CD4-positive, alpha-beta memory T cell (primary cell): ENCODE results near the gene DSN1. TPM values are rescaled to one million over a fixed set of nuclear protein-coding genes. Genes with fewer than 3 reads are reported as not detected.

Source experiments
- CTCF ChIA-PET: fragments of 350-600 bp; sonication (Branson Sonifier 250); formaldehyde crosslinking; loops from one replicate; lab custom pipeline; 2021; ENCODE audit warnings: inconsistent platforms; ENCODE audit not compliant: partially characterized antibody; lab: Charles Lee
- POLR2A ChIA-PET: fragments of 350-600 bp; sonication (Branson Sonifier 250); formaldehyde crosslinking; loops from one replicate; lab custom pipeline; 2021; ENCODE audit not compliant: partially characterized antibody; lab: Charles Lee
- DNase-seq, 5 donors: peaks; one replicate each; pipeline versions ENCODE4 v3.0.0 to v3.0.0-alpha.2; 2020 to 2022; ENCODE audit warnings: mixed read lengths in 1 of 5
- H3K27ac ChIP-seq: one replicate; pipeline ENCODE4 v1.7.0; 2013; ENCODE audit warnings: low read depth, low read length
- H3K27me3 ChIP-seq: 2 replicates; pipeline ENCODE4 v1.7.0; 2013; ENCODE audit warnings: mild to moderate bottlenecking, low read length, moderate library complexity; ENCODE audit not compliant: insufficient read depth
- H3K36me3 ChIP-seq: 2 replicates; pipeline ENCODE4 v1.7.0; 2013; ENCODE audit warnings: mild to moderate bottlenecking, low read length, moderate library complexity; ENCODE audit not compliant: insufficient read depth
- H3K4me1 ChIP-seq: 2 replicates; pipeline ENCODE4 v1.7.0; 2013; ENCODE audit warnings: mild to moderate bottlenecking, low read length, moderate library complexity; ENCODE audit not compliant: insufficient read depth
- H3K4me3 ChIP-seq, 2 donors: one replicate each; pipeline ENCODE4 v1.7.0; 2013; ENCODE audit warnings: low read length in 2 of 2, mild to moderate bottlenecking in 1 of 2
- H3K9me3 ChIP-seq, 2 donors: one replicate each; pipeline ENCODE4 v1.7.0; 2013; ENCODE audit warnings: low read length in 2 of 2, control low read depth in 1 of 2; ENCODE audit not compliant: control insufficient read depth in 1 of 2
- H3K27ac Mint-ChIP-seq, 7 donors: one replicate each; pipeline ENCODE4 v1.8.0; 2020 to 2021; ENCODE audit warnings: mixed read lengths in 7 of 7, mild to moderate bottlenecking in 6 of 7, inconsistent platforms in 3 of 7, moderate library complexity in 3 of 7
- H3K27me3 Mint-ChIP-seq, 2 donors: one replicate each; pipeline ENCODE4 v1.8.0; 2020 to 2021; ENCODE audit warnings: mixed read lengths in 2 of 2
- H3K36me3 Mint-ChIP-seq, 2 donors: one replicate each; pipeline ENCODE4 v1.8.0; 2020 to 2021; ENCODE audit warnings: mixed read lengths in 2 of 2, inconsistent platforms in 1 of 2, mild to moderate bottlenecking in 1 of 2
- H3K4me1 Mint-ChIP-seq, 4 donors: one replicate each; pipeline ENCODE4 v1.8.0; 2020 to 2021; ENCODE audit warnings: mixed read lengths in 4 of 4, mild to moderate bottlenecking in 1 of 4
- H3K4me3 Mint-ChIP-seq, 8 donors: one replicate each; pipeline ENCODE4 v1.8.0; 2020 to 2021; ENCODE audit warnings: mixed read lengths in 8 of 8, mild to moderate bottlenecking in 7 of 8, moderate library complexity in 6 of 8, inconsistent platforms in 3 of 8
- H3K9me3 Mint-ChIP-seq, 8 donors: one replicate each; pipeline ENCODE4 v1.8.0; 2020 to 2021; ENCODE audit warnings: mixed read lengths in 8 of 8, mild to moderate bottlenecking in 5 of 8, inconsistent platforms in 3 of 8, moderate library complexity in 1 of 8
- intact Hi-C: fragments of 100-400 bp; cut with micrococcal nuclease; formaldehyde crosslinking; loops from one replicate; pipeline ENCODE4 v1.15.1; 2023
- polyA plus RNA-seq, 2 donors: library from polyadenylated mRNA; unstranded; fragments of 300-500 nt; fragmentation: Illumina TruSeq; gene quantifications; one replicate each; pipeline ENCODE4 v1.2.3, GENCODE V29; 2021
- total RNA-seq, 2 experiments: library from RNA; stranded (reverse); gene quantifications; one replicate each; pipeline ENCODE4 v1.2.3, GENCODE V29; 2021

DSN1 gene
- total and polyA plus RNA-seq, 4 experiments from 2014 or later, result 6.1 to 14.3 (median 10.5) TPM

DNA sequence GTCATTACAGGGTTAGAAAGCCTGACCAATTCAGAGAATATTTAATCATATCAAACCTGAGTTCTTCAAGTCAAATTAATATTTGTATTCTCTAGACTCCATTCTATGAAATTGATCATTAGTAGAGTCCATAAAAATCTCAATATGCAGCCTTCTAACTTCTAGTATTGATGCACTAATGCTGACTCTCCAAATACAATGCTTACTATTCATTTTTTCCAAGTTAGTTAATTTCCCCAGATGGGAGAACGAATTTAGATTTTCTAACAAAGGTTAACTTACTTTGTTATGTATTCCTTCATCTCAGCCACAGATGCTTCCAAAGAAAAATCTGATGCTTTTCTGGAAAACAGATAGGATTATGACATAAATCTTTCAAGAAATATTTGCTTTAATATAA lies 15.3 kb downstream of the DSN1 start:
- H3K36me3 ChIP-seq, result peaks cover 3% of the 10 kb centered on the region
- H3K9me3 Mint-ChIP-seq, result no peaks in the 10 kb centered on the region
- intact Hi-C loops, result no loop called here
- no peak overlapping the region for H3K4me3 Mint-ChIP-seq
- H3K4me3 ChIP-seq, result no peak overlapping the region
- no peaks in the 10 kb centered on the region for H3K9me3 ChIP-seq
- CTCF ChIA-PET, result interaction anchor here (0.7 to 5.4 kb wide), 4 partner anchors 11 to 555 kb away, joined by 3 to 62 read pairs (median 4); partner anchors contain the start of gene SLA2
- no peak overlapping the region for H3K27ac ChIP-seq
- H3K27me3 ChIP-seq, result no peaks in the 10 kb centered on the region
- no peaks in the 10 kb centered on the region for H3K4me1 ChIP-seq
- no peak for DNase-seq
- no peaks in the 10 kb centered on the region for H3K27me3 Mint-ChIP-seq
- H3K36me3 Mint-ChIP-seq, result peaks cover 11 to 26% of the 10 kb centered on the region in 2 donors
- H3K27ac Mint-ChIP-seq, result peak overlapping the region in 1 of 7 donors; percentile 12
- POLR2A ChIA-PET, result no interaction called here
- H3K4me1 Mint-ChIP-seq, result peaks cover 0 to 5% (median 3%) of the 10 kb centered on the region in 4 donors

DNA sequence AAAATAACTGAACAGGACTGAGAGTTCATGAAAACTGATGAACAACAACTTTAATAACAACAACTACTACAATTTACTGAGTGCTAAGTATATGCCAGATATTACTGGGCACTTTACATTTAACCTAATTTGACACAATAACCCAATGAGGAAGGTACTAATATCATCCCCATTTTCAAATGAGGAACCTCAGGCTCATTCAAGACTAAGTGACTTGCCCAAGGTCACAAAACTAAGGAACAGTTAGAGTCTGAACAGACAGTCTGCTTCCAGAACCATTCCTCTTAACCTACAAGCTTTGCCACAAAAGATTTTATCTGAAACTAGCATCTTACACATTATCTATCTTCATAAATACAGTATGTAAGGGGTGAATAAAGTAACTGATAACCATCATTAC lies 17.1 kb downstream of the DSN1 start:
- intact Hi-C loops, result no loop called here
- H3K36me3 Mint-ChIP-seq, result peaks cover 11 to 33% of the 10 kb centered on the region in 2 donors

DNA sequence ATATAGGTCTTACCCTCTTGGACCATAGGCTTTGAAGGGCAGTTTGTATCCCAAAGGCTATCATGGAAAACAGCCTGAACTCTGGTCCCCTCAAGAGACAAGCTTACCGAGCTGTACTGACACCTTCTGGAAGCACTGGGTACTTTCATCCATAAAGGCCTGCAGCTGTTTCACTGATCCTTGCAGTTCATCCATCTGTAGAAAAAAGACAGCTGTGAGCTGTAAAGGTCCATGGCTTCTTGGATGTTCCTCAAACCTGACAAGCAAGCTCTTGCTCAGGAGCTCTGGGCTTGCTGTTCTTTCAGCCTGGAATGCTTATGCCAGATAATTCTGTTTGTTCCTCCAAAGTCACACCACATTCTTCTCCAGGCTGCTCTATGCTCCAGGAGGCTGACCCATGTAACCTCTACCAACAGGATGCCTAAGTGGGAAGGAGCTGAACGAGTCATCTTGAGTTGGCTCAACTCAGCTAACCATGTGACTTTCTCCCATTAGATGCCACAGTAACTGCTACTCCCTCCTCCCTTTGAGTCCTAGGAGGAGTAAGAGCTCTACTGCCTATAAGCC lies 18.8 kb downstream of the DSN1 start:
- Mint-ChIP-seq H3K27me3 (no peaks in the 10 kb centered on the region), H3K4me1 (peaks cover 0 to 5% (median 3%) of the 10 kb centered on the region in 4 donors), H3K4me3 (no peak overlapping the region), H3K36me3 (peaks cover 6 to 33% of the 10 kb centered on the region in 2 donors), H3K27ac (peak overlapping the region in 3 of 7 donors; percentile 13 to 55 (median 47)), H3K9me3 (no peaks in the 10 kb centered on the region)
- CTCF ChIA-PET, result interaction anchor here (0.6 to 5.4 kb wide), 40 partner anchors 8 to 553 kb away, joined by 3 to 62 read pairs (median 5); partner anchors contain the start of genes DSN1, NDRG3, RAB5IF and SLA2
- POLR2A ChIA-PET, result interaction anchor here (0.5 to 2.0 kb wide), 7 partner anchors 8 to 194 kb away, joined by 3 to 9 read pairs (median 4); partner anchors contain the start of gene RAB5IF
- no peaks in the 10 kb centered on the region for H3K4me1 ChIP-seq
- H3K36me3 ChIP-seq, result peaks cover 11% of the 10 kb centered on the region
- intact Hi-C loops, result loop anchor here (1.0 kb wide), 3 partner anchors 37 to 198 kb away; no protein-coding TSS in a partner anchor
- no peak overlapping the region for H3K4me3 ChIP-seq
- no peaks in the 10 kb centered on the region for H3K27me3 ChIP-seq
- H3K9me3 ChIP-seq, result no peaks in the 10 kb centered on the region
- no peak overlapping the region for H3K27ac ChIP-seq
- peak; percentile 46 to 50 (median 48) for DNase-seq

More for the DNA sequence above, 17.1 kb downstream of the DSN1 start:
- Histone ChIP-seq H3K9me3 (no peaks in the 10 kb centered on the region), H3K36me3 (peaks cover 11% of the 10 kb centered on the region), H3K4me1 (no peaks in the 10 kb centered on the region), H3K27ac (no peak overlapping the region), H3K27me3 (no peaks in the 10 kb centered on the region), H3K4me3 (no peak overlapping the region)
- ChIA-PET POLR2A (no interaction called here), CTCF (interaction anchor here (1.7 to 5.4 kb wide), 9 partner anchors 12 to 554 kb away, joined by 4 to 62 read pairs (median 14); partner anchors contain the start of gene NDRG3)
- H3K4me3 Mint-ChIP-seq, result no peak overlapping the region
- DNase-seq, result no peak
- peaks cover 0 to 5% (median 3%) of the 10 kb centered on the region in 4 donors for H3K4me1 Mint-ChIP-seq
- no peaks in the 10 kb centered on the region for H3K9me3 Mint-ChIP-seq
- no peaks in the 10 kb centered on the region for H3K27me3 Mint-ChIP-seq
- no peak overlapping the region for H3K27ac Mint-ChIP-seq

DNA sequence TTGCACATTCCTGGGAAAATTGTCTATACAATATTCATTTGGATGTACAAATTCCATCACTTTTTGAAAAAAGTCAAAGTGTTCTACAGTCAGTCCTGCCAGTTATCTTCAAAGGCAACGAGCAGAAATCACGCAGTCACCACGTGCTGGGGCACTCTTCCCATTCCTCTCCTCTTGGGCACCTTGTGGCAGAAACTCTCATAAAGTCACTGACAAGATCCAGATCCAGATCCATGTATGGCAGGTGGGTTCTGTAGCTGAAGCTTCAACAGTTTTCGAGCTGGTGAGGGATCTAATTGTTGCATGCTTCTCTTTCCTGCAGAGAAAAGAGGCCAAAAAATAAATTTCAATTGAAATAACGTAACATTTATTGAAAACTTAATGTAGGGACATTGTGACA lies 21.0 kb downstream of the DSN1 start:
- CTCF ChIA-PET, result interaction anchor here (1.7 to 4.7 kb wide), 2 partner anchors 21 to 32 kb away, joined by 4 to 55 read pairs; partner anchors contain the start of gene DSN1
- intact Hi-C loops, result no loop called here

DNA sequence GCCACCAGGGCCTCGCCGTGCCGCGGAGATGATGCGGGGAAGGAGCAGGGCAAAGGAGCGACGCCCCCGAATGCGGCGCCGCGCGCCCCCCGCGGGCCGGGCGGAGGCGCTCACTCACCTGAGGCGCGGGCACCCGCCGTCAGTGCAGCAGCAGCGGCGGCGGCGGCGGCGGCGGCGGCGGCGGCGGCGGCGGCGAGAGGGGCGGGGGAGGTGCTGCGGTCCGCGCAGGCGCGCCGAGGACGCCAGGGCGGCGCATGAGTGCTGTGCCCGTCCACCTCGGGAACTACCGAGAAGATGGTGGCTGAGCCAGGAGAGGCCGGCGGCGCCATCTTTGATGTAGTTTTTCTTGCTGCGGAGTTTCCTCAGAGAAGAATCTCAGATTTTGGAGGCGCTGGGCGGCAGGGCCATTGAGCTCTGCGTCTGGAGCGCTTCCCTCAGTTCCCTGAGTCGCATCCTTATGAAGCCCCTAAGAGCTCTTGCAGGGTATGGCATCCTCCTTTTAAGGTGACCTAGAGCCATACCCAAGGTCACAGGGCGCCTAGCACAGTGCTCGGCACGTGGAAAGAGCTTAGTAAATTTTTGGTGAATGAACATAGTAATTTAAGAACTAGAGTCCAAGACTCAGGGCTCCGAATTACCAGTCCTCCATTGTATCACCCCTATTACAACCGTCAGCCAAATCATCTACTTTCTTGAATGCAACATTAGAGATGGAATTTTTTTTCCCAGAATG lies 27.5 kb downstream of the DSN1 start, which contains the start of gene NDRG3:
TSS of gene NDRG3 (minus strand) at position 164 of the 733 bp plus-strand sequence. CDS start 24,355 bp downstream, outside the sequence.
- Mint-ChIP-seq H3K27ac (peak within 1 kb of the TSS; percentile 90 to 97 (median 94)), H3K4me3 (peak within 1 kb of the TSS; percentile 88 to 95 (median 91)), H3K4me1 (peaks cover 19 to 41% (median 21%) of the 10 kb centered on the region in 4 donors), H3K27me3 (no peaks in the 10 kb centered on the region), H3K36me3 (peaks cover 0 to 5% of the 10 kb centered on the region in 2 donors), H3K9me3 (no peaks in the 10 kb centered on the region)
- CTCF ChIA-PET, result interaction anchor here (0.9 to 5.3 kb wide), 11 partner anchors 9 to 792 kb away, joined by 3 to 28 read pairs (median 4); partner anchors contain the start of genes SCAND1 and TGIF2
- Histone ChIP-seq H3K36me3 (no peaks in the 10 kb centered on the region), H3K4me1 (peaks cover 21% of the 10 kb centered on the region), H3K27me3 (no peaks in the 10 kb centered on the region), H3K9me3 (no peaks in the 10 kb centered on the region), H3K27ac (peak within 1 kb of the TSS; percentile 63), H3K4me3 (peak within 1 kb of the TSS; percentile 79 to 86)
- DNase-seq, result peak; percentile 90 to 94 (median 93)
- POLR2A ChIA-PET, result interaction anchor here (0.8 to 4.9 kb wide), 10 partner anchors 9 to 510 kb away, joined by 3 to 78 read pairs (median 6); partner anchors contain the start of genes AAR2, DSN1, RAB5IF and SLA2
- intact Hi-C loops, result loop anchor here (1.0 to 5.0 kb wide), 4 partner anchors 13 to 141 kb away; partner anchors contain the start of genes DSN1, RAB5IF and SLA2

More for the DNA sequence above, 21.0 kb downstream of the DSN1 start:
- Histone ChIP-seq H3K36me3 (peaks cover 11% of the 10 kb centered on the region), H3K9me3 (no peaks in the 10 kb centered on the region), H3K27ac (no peak overlapping the region), H3K4me1 (no peaks in the 10 kb centered on the region), H3K4me3 (no peak overlapping the region), H3K27me3 (no peaks in the 10 kb centered on the region)
- H3K36me3 Mint-ChIP-seq, result peaks cover 3 to 30% of the 10 kb centered on the region in 2 donors
- POLR2A ChIA-PET, result interaction anchor here (1.0 kb wide), 1 partner anchor 18 kb away, joined by 3 read pairs; no protein-coding TSS in a partner anchor
- peak overlapping the region in 1 of 8 donors; percentile 6 for H3K4me3 Mint-ChIP-seq
- DNase-seq, result no peak
- H3K9me3 Mint-ChIP-seq, result no peaks in the 10 kb centered on the region
- no peak overlapping the region for H3K27ac Mint-ChIP-seq
- peaks cover 0 to 2% (median 2%) of the 10 kb centered on the region in 4 donors for H3K4me1 Mint-ChIP-seq
- no peaks in the 10 kb centered on the region for H3K27me3 Mint-ChIP-seq

DNA sequence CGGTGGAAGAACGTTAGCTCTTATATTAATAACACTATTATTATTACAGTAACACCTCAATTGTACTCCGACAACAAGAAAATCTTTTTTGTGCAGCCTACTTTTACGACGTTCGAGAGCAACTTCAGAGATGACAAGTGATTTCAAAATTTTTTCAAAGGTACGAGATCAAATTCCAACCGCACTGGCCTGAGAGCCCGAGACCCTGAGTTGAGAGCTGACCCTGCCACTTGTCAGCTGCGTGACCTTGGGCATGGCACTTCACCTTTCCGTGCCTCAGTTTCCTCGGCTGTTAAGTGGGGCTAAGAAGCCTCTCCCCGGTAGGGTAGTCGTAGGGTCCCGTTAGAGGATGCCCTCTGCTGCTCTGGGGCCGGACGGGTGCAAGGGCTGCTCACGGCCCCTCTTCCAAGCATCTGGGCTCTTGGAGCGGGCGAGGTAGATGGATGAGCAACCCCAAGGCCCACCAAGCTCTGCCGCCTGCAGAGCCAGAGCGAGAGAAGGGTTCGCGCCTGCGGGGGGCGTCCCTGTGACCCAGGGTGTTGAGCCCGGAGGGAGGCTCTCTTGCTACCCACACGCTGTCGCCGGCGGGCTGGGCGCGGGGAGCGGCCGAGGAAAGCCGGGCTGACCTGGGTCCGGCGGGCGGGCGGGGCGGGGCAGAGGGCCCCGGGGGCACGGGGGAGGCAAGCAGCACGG lies 28.2 kb downstream of the DSN1 start:
- H3K4me1 ChIP-seq, result peaks cover 21% of the 10 kb centered on the region
- peak overlapping the region; percentile 44 for H3K27ac ChIP-seq
- CTCF ChIA-PET, result interaction anchor here (0.8 to 5.3 kb wide), 11 partner anchors 9 to 791 kb away, joined by 3 to 28 read pairs (median 4); partner anchors contain the start of genes SCAND1 and TGIF2
- H3K27ac Mint-ChIP-seq, result peak overlapping the region; percentile 82 to 93 (median 91)
- intact Hi-C loops, result loop anchor here (5.0 kb wide), 1 partner anchor 98 kb away; the partner anchor contains the start of gene SLA2
- no peaks in the 10 kb centered on the region for H3K27me3 Mint-ChIP-seq
- H3K9me3 Mint-ChIP-seq, result no peaks in the 10 kb centered on the region
- POLR2A ChIA-PET, result interaction anchor here (0.6 to 4.9 kb wide), 10 partner anchors 11 to 509 kb away, joined by 3 to 78 read pairs (median 4); partner anchors contain the start of genes AAR2, DSN1, RAB5IF and SLA2
- DNase-seq, result no peak
- H3K4me3 Mint-ChIP-seq, result peak overlapping the region; percentile 88 to 95 (median 91)
- peak overlapping the region; percentile 66 to 79 for H3K4me3 ChIP-seq
- H3K9me3 ChIP-seq, result no peaks in the 10 kb centered on the region
- H3K36me3 Mint-ChIP-seq, result peaks cover 0 to 5% of the 10 kb centered on the region in 2 donors
- H3K36me3 ChIP-seq, result no peaks in the 10 kb centered on the region
- peaks cover 22 to 44% (median 24%) of the 10 kb centered on the region in 4 donors for H3K4me1 Mint-ChIP-seq
- no peaks in the 10 kb centered on the region for H3K27me3 ChIP-seq
